HG03442 (cell line): ENCODE results near the gene JAZF1.
"Not testable (repeated sequence)": the region's sequence is repeated elsewhere in the genome, so short reads cannot be mapped to it uniquely, and the experiment has no call there.

Experiments
- ATAC-seq: cut with Tn5 transposase; IDR thresholded peaks from one replicate; pipeline ENCODE4 v1.9.1; 2021; ENCODE audit warnings: mild to moderate bottlenecking, moderate library complexity; ENCODE audit not compliant: unreplicated experiment

Gene JAZF1

DNA sequence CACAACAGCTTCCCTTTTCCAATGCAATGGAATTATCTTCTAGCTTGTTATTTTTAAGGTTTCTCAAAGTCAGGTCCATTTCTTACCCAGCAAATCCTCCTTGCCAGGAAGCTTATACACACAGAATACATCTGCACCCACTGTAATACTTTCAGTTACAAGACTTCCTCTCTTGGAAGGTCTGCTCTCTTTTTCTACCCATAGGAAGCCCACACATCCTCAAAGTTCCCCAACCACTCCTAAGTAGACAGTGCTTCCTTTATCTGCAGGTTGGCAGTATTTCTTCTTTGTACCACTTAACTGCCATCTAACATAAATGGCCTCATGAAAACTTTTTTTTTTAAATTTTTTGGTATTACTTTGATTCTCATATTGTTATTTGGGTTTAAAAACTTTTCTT is 285.0 kb downstream of the JAZF1 start:
- ATAC-seq, result no peak

DNA sequence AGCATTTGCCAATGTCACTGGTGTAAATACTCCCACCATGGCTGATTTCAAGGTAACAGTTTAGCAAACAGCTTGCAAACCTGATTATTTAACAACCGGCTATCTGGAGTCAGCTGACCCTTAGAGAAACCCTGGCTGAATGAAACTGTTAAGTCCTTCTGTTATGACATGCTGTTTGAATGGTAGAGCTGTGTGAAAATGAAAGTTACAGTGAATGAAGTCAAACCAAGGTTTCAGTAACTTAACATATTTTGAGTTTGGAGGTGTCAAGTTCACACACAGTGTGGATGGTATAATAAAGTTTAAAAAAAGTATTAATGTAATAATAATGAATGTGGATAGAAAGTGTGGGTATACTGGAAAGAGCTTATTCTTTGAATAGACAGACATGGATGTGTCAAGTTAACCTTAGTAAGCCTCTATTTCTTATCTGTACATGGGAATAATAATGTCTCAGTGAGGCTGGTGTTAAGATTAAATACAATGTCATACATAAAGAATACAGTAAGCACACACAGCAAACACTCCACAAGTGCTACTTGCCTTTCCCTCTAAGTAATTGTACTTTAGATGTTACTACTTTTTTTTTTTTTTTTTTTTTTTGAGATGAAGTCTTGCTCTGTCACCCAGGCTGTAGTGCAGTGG is 290.3 kb downstream of the JAZF1 start:
- ATAC-seq, result peak; percentile 100

- ATAC-seq, result no peak
These were observed 290.8 kb downstream of the JAZF1 start for GRCh38 chr7:27889800-27890199.

DNA sequence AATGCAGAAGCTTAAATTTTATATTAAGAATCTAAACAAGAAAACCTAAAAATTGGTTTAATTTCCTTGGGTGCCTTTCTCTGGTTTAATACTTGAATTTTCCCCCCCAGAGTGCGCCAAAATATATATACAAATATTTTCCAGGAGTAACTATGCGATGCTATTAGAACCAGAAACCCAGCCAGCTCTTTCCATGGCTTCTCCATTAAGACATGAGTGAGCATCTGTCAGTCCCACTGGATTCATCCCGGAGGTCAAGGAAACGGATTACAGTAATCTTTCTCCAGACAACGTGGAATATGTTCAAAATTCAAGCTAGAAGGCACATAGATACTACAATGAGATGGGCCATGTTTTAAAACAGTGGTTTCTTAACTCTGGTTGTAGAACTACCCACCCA is 291.9 kb downstream of the JAZF1 start:
- ATAC-seq, result no peak

- not testable (repeated sequence) for ATAC-seq
These were observed 293.9 kb downstream of the JAZF1 start for GRCh38 chr7:27886710-27887109.

DNA sequence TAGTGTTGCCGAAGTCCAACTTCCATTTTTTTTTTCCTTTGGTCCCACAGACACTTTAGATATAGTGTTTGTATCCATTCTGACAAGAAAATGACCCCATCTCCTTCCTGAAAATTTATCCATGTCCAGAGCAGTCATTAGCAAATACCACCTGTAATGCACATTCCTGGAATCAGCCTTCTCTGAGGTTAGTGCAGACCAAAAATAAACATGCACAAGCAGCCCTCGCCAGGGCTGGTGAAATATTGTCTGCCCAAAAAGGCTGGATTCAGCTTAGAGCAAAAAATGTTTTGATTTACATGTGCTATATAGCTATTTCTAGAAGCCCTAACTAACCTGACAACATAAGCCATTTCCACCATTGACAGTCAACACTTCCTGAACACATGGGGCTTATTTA is 294.9 kb downstream of the JAZF1 start:
- ATAC-seq, result no peak

GRCh38 chr7:27883696-27884095 is 296.9 kb downstream of the JAZF1 start:
- ATAC-seq, result no peak

DNA sequence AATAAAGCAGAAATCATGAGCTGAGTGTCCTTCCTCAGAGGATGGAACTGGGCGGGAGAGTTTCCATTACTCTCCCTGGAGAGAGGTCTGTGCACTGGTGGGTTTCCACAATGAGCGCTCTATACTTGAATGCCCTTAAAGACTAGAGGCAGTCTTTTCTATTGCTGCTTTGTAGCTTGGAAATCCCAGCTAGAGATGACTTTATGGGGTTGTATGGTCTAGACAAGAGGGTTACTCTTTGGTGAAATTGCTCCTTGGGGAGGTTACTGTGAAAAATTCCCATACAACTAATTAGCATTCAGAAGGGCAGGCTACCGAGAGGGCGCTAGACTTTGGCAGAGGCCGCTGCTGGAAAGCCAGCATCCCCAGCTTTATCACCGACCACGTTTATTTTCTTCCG is 303.8 kb downstream of the JAZF1 start:
- ATAC-seq, result no peak

DNA sequence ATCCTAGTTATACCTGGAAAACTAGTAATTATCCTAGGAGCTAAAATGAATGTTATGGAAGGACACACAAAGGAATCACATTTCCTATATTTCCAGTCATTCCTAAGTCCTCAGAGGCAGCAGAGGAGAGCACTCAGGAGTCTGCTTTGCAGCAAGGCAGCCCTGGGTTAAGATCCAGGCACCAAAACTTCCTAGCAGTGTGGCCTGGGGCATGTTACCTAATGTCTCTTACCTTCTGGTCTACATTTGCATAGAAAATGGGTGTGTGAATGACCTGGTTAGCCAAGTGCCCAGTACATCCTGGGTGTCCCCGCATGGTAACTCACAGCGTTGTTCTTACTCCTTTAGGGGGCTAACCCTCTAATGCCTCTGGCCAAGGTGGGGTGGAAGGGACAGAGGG is 304.8 kb downstream of the JAZF1 start:
- ATAC-seq, result no peak

DNA sequence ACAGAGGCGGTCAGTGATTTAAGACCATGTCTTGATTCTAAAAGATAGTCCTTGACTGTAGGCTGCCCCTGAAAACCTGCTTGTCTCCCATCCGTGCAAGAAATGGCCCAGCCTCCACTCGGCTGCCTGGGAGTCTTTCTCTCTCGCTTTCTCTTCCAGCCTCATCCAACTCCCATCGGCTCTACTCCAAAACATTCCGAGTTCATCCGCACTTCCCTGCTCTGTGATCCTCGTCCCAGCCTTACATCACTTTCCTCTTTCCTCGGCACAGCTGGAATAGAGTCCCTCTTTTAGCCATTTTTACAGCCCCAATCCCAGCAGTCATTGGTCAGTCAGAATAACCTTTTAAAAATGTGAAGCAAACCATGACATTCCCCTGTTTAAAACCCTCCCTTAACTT is 305.5 kb downstream of the JAZF1 start:
- ATAC-seq, result no peak

GRCh38 chr7:27873981-27874957 is 306.3 kb downstream of the JAZF1 start:
- no peak for ATAC-seq

- no peak for ATAC-seq
These were observed 308.0 kb downstream of the JAZF1 start for GRCh38 chr7:27872356-27873275.

DNA sequence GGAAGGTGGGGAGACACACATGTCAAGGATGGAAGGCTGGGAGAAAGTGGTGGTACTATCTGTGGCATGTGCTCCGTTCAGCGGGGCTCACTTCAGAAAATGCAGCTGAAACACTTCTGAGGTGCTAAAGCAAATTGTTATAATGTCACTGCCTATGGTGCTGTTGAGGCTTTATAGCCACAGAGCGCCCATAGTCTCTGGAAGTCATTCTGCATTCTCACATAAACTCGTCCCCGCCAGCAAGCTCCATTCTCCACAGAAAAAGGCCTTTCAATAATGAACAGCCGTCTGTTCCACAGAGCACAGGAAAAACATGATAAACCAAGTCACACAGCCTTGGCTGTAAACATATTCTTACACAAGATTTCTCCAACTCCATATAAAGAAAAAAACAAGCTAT is 308.7 kb downstream of the JAZF1 start:
- no peak for ATAC-seq

- no peak for ATAC-seq
These were observed 309.5 kb downstream of the JAZF1 start for GRCh38 chr7:27871086-27871485.

DNA sequence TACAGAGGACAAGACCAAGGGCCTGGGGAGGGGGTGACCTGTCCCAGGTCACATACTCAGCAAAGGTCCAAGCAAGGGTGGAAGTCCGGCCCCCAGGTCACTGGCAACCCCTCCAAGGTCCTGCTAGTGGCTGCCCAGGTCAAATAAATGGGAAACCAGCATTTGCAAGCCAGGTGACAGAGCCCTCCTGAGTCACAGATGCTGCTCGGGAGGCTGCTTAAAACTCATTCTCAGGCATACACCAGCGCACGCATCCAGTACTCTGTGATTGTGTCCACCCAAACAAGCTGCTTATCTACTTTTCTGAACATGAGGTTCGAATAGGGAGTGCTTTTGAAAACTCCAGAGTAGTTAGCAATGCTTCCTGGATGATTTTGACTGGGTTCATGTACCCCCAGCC is 310.0 kb downstream of the JAZF1 start:
- no peak for ATAC-seq

DNA sequence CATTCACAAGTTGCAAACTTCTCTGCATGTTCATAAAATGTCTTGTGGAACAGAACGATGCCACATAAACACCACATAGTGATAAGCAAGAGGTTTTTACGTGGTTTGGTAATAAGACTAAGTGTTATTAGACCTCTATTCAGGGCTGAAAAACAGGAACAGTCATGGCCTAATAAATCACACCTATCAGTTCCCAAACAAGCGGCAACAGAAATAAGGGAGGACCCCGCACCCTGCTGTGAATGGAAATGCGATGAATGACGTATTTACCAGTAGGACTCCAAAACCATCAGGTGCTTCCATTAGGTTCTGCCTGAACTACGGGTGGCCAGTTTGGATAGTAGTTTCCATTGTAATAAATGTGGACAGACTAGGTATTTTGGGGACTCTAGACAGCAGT is 311.5 kb downstream of the JAZF1 start:
- no peak for ATAC-seq

GRCh38 chr7:27868131-27868550 is 312.5 kb downstream of the JAZF1 start:
- ATAC-seq, result no peak

DNA sequence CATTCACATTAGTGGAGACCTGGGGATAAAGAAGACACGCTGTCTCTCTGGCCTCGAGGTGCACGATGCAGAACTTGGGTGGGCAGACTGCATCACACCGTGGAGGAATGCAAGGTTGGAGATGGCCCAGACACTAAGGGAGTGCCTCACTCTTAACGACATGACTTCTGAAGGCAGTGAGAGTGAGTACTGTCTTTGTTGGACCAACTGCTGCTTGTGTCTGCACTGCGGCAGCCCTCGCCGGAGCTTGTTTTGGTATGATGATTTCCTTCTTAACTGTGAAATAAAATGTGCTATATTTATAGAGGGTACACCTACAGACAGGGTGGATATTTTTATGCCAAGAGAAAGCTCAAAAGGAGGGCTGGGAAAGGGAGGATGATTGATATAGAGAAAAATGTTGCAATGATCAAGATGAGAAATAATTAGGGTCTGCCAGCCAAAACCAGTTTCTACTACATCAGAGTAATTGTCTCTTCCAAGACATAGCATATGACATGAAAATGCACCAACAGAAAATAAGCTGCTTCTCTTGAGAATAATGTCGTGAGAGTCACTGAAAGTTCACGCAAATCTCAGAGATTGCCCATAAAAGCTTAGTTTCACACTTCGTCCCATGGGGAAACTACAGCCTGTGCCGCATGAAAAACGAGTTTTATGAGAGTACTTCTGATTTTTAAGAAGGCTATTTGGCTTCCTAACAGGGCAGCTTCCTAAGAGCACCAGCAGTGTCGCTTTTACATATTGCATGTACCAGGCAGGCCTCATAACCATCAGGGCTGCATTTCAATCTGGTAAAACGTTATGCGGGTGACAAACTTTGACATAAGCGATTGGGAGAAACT is 313.5 kb downstream of the JAZF1 start:
- ATAC-seq, result no peak

- ATAC-seq, result no peak
These were observed 314.3 kb downstream of the JAZF1 start for GRCh38 chr7:27866256-27866655.

DNA sequence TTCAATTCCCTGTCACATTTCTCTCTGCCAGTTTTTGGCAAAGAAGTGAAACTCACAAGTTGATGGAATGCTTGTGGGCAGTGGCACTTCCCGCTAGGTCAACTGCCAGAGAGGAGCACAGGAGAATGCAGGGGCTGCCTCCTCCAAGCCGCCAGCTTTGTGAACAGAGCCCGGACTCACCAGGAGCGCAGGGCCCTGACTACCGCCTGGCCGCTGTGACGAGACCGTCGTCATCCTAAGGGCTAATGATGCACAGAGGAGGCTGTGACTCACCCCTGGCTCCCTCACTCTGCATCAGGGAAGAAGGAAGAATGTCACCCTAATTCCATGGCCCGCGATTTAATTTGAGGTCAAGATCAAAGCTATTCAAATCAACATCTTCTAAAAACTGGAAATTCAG is 316.7 kb downstream of the JAZF1 start:
- no peak for ATAC-seq
